ENCODE data around the gene ARID3A. TPM values are rescaled to one million over a fixed set of nuclear protein-coding genes. Genes with fewer than 3 reads are reported as not detected.

The ARID3A gene
- total and polyA plus RNA-seq, 2 of the 4 experiments (the other 2 are of a cell fraction), result 16.0 to 23.1 TPM

DNA sequence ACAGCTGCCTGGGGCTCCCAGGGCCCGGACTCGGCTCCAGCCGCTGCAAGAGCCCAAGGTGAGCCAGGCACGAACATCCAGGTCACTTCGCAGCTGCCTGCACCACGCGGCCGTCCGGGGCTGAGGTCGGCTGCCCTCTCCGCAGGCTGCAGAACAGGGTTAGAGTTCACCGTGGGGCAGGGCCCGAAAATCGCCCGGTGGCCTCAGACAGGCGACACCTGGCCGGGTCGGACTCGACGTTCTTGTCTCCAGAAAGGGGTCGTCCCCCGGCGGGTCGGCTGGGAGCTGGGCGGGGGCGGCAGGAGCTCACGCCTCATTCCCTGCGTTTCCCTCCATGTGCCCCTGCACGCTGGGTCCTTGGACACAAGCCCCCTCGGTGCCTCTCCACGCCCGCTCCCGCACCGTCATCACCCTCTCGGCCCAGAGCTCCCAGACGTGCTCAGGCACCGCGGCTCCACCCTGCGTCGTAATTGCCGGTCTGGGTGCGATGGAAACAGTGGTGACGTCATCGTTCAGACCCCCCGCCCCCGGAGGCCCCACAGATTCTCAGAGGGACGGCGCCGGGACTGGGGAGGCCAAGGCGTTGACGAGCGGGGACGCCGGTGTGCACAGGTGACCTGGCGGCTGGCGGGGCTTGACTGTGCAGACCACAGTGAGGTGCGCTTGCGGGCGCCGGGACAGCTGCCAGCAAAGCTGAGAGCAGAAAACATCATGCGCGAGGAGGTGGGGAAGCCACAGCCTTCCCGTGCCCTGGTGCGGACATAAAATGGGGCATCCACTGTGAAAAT, 70.4 kb downstream of the ARID3A start:
- WGBS, 2 experiments (ENCODE audit: extremely low coverage in 2 of 2, insufficient read length in 1 of 2), result 8% methylated on average over 57 of the region's 64 CpGs; no CpG with 5 or more reads in 1 of the 2 experiments
- Histone ChIP-seq H3K27me3 (ENCODE audit: control insufficient read depth, insufficient read depth, low read length) (peaks cover 42% of the 10 kb centered on the region), H2BK5ac (ENCODE audit: low read depth, low read length, poor library complexity, severe bottlenecking) (no peak overlapping the region), H2AK9ac (replicated peaks; ENCODE audit: low read depth, low read length, poor library complexity) (peak overlapping the region; percentile 90), H3K9me1 (ENCODE audit: insufficient read depth, low read length) (no peaks in the 10 kb centered on the region), H4K20me1 (ENCODE audit: insufficient read depth, low read length) (0 out of 2 replicates have a peak, but pooled peaks cover 6% of the 10 kb centered on the region), H3K36me3 (ENCODE audit: control insufficient read depth, insufficient read depth, low read length) (peaks cover 18% of the 10 kb centered on the region), H3K56ac (ENCODE audit: extremely low read depth, insufficient read depth, low read length) (no peak overlapping the region), H3K4me3 (ENCODE audit: insufficient read depth, low read depth, low read length) (peak overlapping the region; percentile 9; the same call in 1 of the 2 replicates), H4K91ac (ENCODE audit: insufficient read depth, low read depth, low read length) (no peak overlapping the region), H3K79me1 (ENCODE audit: low read depth in 1 of 2, low read length in 2 of 2) (no peaks in the 10 kb centered on the region), H2AK5ac (ENCODE audit: low read depth, low read length) (no peak overlapping the region), H4K8ac (ENCODE audit: low read depth in 2 of 2, low read length in 2 of 2) (no peak overlapping the region), H3K4ac (ENCODE audit: low read depth, low read length) (no peak overlapping the region), H3K4me2 (ENCODE audit: low read depth, low read length) (peak overlapping the region; percentile 74), H3K9me3 (ENCODE audit: control insufficient read depth, insufficient read depth, low read length) (no peaks in the 10 kb centered on the region), H3K18ac (ENCODE audit: low read depth, low read length) (no peak overlapping the region), H2AFZ (replicated peaks; ENCODE audit: low read length, poor library complexity) (peak overlapping the region; percentile 47), H2BK20ac (ENCODE audit: low read depth, low read length) (no peak overlapping the region), H4K5ac (ENCODE audit: low read depth, low read length) (no peak overlapping the region), H3K9ac (ENCODE audit: low read depth, low read length) (no peak overlapping the region), H2BK120ac (ENCODE audit: low read depth, low read length) (no peak overlapping the region), H3K14ac (replicated peaks; ENCODE audit: low read depth, low read length) (no peak overlapping the region), H3K27ac (ENCODE audit: insufficient read depth, low read length) (no peak overlapping the region), H3K4me1 (ENCODE audit: control insufficient read depth, insufficient read depth, low read length) (peaks cover 5% of the 10 kb centered on the region), H2BK15ac (ENCODE audit: low read depth, low read length) (no peak overlapping the region), H3K23ac (ENCODE audit: low read depth, low read length) (no peak overlapping the region)
- in situ Hi-C loops (cut with MboI; ENCODE audit: low sequenced_read_pairs), result loop anchor here (5.0 kb wide), 1 partner anchor 139 kb away; the partner anchor contains the start of gene CFD
- dilution Hi-C loops (cut with HindIII; ENCODE audit: low sequenced_read_pairs, unreplicated experiment), result no loop called here
- intact Hi-C loops (cut with micrococcal nuclease), result no loop called here
- peak; percentile 53 for DNase-seq
- ChIA-PET POLR2A (ENCODE audit: unreplicated experiment) (no interaction called here), CTCF (no interaction called here)
- ATAC-seq (ENCODE audit: low read depth), result peak; percentile 27
- no TSS peak for BruUV-seq (replicated peaks)
- TF ChIP-seq, protein P1, sequence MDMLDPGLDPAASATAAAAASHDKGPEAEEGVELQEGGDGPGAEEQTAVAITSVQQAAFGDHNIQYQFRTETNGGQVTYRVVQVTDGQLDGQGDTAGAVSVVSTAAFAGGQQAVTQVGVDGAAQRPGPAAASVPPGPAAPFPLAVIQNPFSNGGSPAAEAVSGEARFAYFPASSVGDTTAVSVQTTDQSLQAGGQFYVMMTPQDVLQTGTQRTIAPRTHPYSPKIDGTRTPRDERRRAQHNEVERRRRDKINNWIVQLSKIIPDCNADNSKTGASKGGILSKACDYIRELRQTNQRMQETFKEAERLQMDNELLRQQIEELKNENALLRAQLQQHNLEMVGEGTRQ (IDR thresholded peaks at IDR 0.05; ENCODE audit: low read depth, low read length), result no peak
- TF ChIP-seq POLR2A (IDR thresholded peaks at IDR 0.05; ENCODE audit: low read depth, low read length) (no peak), CHD1 (IDR thresholded peaks at IDR 0.05; ENCODE audit: low read depth, low read length) (no peak), NFE2L2 (IDR thresholded peaks at IDR 0.05; ENCODE audit: low read depth, low read length) (no peak), MAZ (IDR thresholded peaks at IDR 0.05; ENCODE audit: borderline replicate concordance, low read depth, low read length) (peak; percentile 45; the same call in 1 of the 2 replicates), BHLHE40 (IDR thresholded peaks at IDR 0.05; ENCODE audit: low read depth, low read length) (no peak), MXI1 (IDR thresholded peaks at IDR 0.05; ENCODE audit: borderline replicate concordance, low read depth, low read length) (no peak), RAD21 (IDR thresholded peaks at IDR 0.05; ENCODE audit: low read length) (no peak), RCOR1 (IDR thresholded peaks at IDR 0.05; ENCODE audit: insufficient replicate concordance, low read length) (no peak), RFX5 (IDR thresholded peaks at IDR 0.05; ENCODE audit: low read depth, low read length) (no peak), FOS (IDR thresholded peaks at IDR 0.05; ENCODE audit: low read depth, low read length) (peak; percentile 40), SMC3 (IDR thresholded peaks at IDR 0.05; ENCODE audit: low read depth, low read length) (no peak), MAFK (IDR thresholded peaks at IDR 0.05; ENCODE audit: low read depth, low read length) (no peak)
- TF ChIP-seq, protein P2, sequence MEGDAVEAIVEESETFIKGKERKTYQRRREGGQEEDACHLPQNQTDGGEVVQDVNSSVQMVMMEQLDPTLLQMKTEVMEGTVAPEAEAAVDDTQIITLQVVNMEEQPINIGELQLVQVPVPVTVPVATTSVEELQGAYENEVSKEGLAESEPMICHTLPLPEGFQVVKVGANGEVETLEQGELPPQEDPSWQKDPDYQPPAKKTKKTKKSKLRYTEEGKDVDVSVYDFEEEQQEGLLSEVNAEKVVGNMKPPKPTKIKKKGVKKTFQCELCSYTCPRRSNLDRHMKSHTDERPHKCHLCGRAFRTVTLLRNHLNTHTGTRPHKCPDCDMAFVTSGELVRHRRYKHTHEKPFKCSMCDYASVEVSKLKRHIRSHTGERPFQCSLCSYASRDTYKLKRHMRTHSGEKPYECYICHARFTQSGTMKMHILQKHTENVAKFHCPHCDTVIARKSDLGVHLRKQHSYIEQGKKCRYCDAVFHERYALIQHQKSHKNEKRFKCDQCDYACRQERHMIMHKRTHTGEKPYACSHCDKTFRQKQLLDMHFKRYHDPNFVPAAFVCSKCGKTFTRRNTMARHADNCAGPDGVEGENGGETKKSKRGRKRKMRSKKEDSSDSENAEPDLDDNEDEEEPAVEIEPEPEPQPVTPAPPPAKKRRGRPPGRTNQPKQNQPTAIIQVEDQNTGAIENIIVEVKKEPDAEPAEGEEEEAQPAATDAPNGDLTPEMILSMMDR (conservative IDR thresholded peaks at IDR 0.05; ENCODE audit: low read depth, low read length), result no peak
- TF ChIP-seq, protein P3, sequence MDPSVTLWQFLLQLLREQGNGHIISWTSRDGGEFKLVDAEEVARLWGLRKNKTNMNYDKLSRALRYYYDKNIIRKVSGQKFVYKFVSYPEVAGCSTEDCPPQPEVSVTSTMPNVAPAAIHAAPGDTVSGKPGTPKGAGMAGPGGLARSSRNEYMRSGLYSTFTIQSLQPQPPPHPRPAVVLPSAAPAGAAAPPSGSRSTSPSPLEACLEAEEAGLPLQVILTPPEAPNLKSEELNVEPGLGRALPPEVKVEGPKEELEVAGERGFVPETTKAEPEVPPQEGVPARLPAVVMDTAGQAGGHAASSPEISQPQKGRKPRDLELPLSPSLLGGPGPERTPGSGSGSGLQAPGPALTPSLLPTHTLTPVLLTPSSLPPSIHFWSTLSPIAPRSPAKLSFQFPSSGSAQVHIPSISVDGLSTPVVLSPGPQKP (IDR thresholded peaks at IDR 0.05; ENCODE audit: borderline replicate concordance, low read depth, low read length), result no peak

Data from IMR-90 (cell line).